HEK293 (cell line): ENCODE results near the gene DERL2.

Experiments used
- ATF2 ChIP-seq: fragments of 450-650 bp; formaldehyde crosslinking; IDR thresholded peaks from 2 replicates; pipeline ENCODE4 v1.5.1; 2016; ENCODE audit warnings: missing biosample characterization, missing genetic modification characterization, low read depth
- BCL11B ChIP-seq: fragments of 450-650 bp; formaldehyde crosslinking; IDR thresholded peaks from 2 replicates; pipeline ENCODE4 v1.5.1; 2016; ENCODE audit warnings: low read depth, missing biosample characterization, missing genetic modification characterization
- EGR2 ChIP-seq: fragments of 450-650 bp; formaldehyde crosslinking; IDR thresholded peaks from 2 replicates; pipeline ENCODE4 v1.5.1; 2016; ENCODE audit warnings: low read depth, missing biosample characterization, missing genetic modification characterization
- GLI4 ChIP-seq: fragments of 450-650 bp; formaldehyde crosslinking; IDR thresholded peaks from 2 replicates; pipeline ENCODE4 v1.5.1; 2016; ENCODE audit warnings: missing biosample characterization, missing genetic modification characterization
- GLIS1 ChIP-seq: fragments of 450-650 bp; formaldehyde crosslinking; IDR thresholded peaks from 2 replicates; pipeline ENCODE4 v1.5.1; 2016; ENCODE audit warnings: missing biosample characterization, missing genetic modification characterization
- GLIS2 ChIP-seq: fragments of 450-650 bp; formaldehyde crosslinking; IDR thresholded peaks from 2 replicates; pipeline ENCODE4 v1.5.1; 2016; ENCODE audit warnings: missing biosample characterization, missing genetic modification characterization
- KLF7 ChIP-seq: fragments of 450-650 bp; formaldehyde crosslinking; IDR thresholded peaks from 2 replicates; pipeline ENCODE4 v1.5.1; 2016; ENCODE audit warnings: missing biosample characterization, missing genetic modification characterization, borderline replicate concordance
- MZF1 ChIP-seq: fragments of 450-650 bp; formaldehyde crosslinking; IDR thresholded peaks from 2 replicates; pipeline ENCODE4 v1.5.1; 2017; ENCODE audit warnings: missing biosample characterization, missing genetic modification characterization, borderline replicate concordance
- PATZ1 ChIP-seq: fragments of 450-650 bp; formaldehyde crosslinking; IDR thresholded peaks from 2 replicates; pipeline ENCODE4 v1.5.1; 2016; ENCODE audit warnings: missing biosample characterization, missing genetic modification characterization
- PRDM6 ChIP-seq: fragments of 450-650 bp; formaldehyde crosslinking; IDR thresholded peaks from 2 replicates; pipeline ENCODE4 v1.5.1; 2017; ENCODE audit warnings: missing biosample characterization, missing genetic modification characterization
- SETDB1 ChIP-seq: IDR thresholded peaks from one replicate; pipeline ENCODE4 v1.6.1; 2017; ENCODE audit warnings: mild to moderate bottlenecking, low read length, moderate library complexity, mixed read lengths; ENCODE audit not compliant: insufficient read length
- SP2 ChIP-seq: fragments of 450-650 bp; formaldehyde crosslinking; IDR thresholded peaks from 2 replicates; pipeline ENCODE4 v1.5.1; 2016; ENCODE audit warnings: missing biosample characterization, missing genetic modification characterization
- ZFHX2 ChIP-seq: fragments of 450-650 bp; formaldehyde crosslinking; conservative IDR thresholded peaks from 2 replicates; pipeline ENCODE4 v1.5.1; 2016; ENCODE audit warnings: missing biosample characterization, missing genetic modification characterization
- ZFP37 ChIP-seq: fragments of 450-650 bp; formaldehyde crosslinking; IDR thresholded peaks from 2 replicates; pipeline ENCODE4 v1.5.1; 2016; ENCODE audit warnings: missing biosample characterization, missing genetic modification characterization
- ZNF10 ChIP-seq: fragments of 450-650 bp; formaldehyde crosslinking; IDR thresholded peaks from 2 replicates; pipeline ENCODE4 v1.5.1; 2017; ENCODE audit warnings: missing biosample characterization, missing genetic modification characterization
- ZNF16 ChIP-seq: fragments of 450-650 bp; formaldehyde crosslinking; IDR thresholded peaks from 2 replicates; pipeline ENCODE4 v1.5.1; 2016; ENCODE audit warnings: low read depth, missing biosample characterization, missing genetic modification characterization
- ZNF18 ChIP-seq: fragments of 450-650 bp; formaldehyde crosslinking; IDR thresholded peaks from 2 replicates; pipeline ENCODE4 v1.5.1; 2016; ENCODE audit warnings: missing biosample characterization, missing genetic modification characterization
- ZNF184 ChIP-seq: fragments of 450-650 bp; IDR thresholded peaks from 2 replicates; pipeline ENCODE4 v1.5.1; 2018; ENCODE audit warnings: missing biosample characterization, mild to moderate bottlenecking, missing genetic modification characterization
- ZNF214 ChIP-seq: fragments of 450-650 bp; formaldehyde crosslinking; IDR thresholded peaks from 2 replicates; pipeline ENCODE4 v1.5.1; 2017; ENCODE audit warnings: missing biosample characterization, mild to moderate bottlenecking, missing genetic modification characterization, borderline replicate concordance
- ZNF223 ChIP-seq: fragments of 450-650 bp; formaldehyde crosslinking; IDR thresholded peaks from 2 replicates; pipeline ENCODE4 v1.5.1; 2016; ENCODE audit warnings: missing biosample characterization, missing genetic modification characterization
- ZNF302 ChIP-seq: fragments of 450-650 bp; formaldehyde crosslinking; IDR thresholded peaks from 2 replicates; pipeline ENCODE4 v1.5.1; 2016; ENCODE audit warnings: missing biosample characterization, missing genetic modification characterization, low read depth
- ZNF350 ChIP-seq: fragments of 450-650 bp; formaldehyde crosslinking; IDR thresholded peaks from 2 replicates; pipeline ENCODE4 v1.5.0; 2017; ENCODE audit warnings: missing biosample characterization, mild to moderate bottlenecking, missing genetic modification characterization
- ZNF394 ChIP-seq: fragments of 450-650 bp; formaldehyde crosslinking; IDR thresholded peaks from 2 replicates; pipeline ENCODE4 v1.5.1; 2016; ENCODE audit warnings: missing biosample characterization, missing genetic modification characterization, mild to moderate bottlenecking, moderate library complexity, borderline replicate concordance
- ZNF404 ChIP-seq: fragments of 450-650 bp; formaldehyde crosslinking; IDR thresholded peaks from 2 replicates; pipeline ENCODE4 v1.5.1; 2017; ENCODE audit warnings: missing biosample characterization, missing genetic modification characterization
- ZNF513 ChIP-seq: fragments of 450-650 bp; IDR thresholded peaks from 2 replicates; pipeline ENCODE4 v1.5.1; 2018; ENCODE audit warnings: missing biosample characterization, missing genetic modification characterization
- ZNF626 ChIP-seq: fragments of 450-650 bp; sonication (Bioruptor Pico); formaldehyde crosslinking; IDR thresholded peaks from 2 replicates; pipeline ENCODE4 v1.5.1; 2018; ENCODE audit warnings: missing biosample characterization, missing genetic modification characterization, inconsistent platforms
- ZNF654 ChIP-seq: fragments of 450-650 bp; formaldehyde crosslinking; IDR thresholded peaks from 2 replicates; pipeline ENCODE4 v1.5.1; 2016; ENCODE audit warnings: low read depth, missing biosample characterization, missing genetic modification characterization
- ZSCAN18 ChIP-seq: fragments of 450-650 bp; formaldehyde crosslinking; IDR thresholded peaks from 2 replicates; pipeline ENCODE4 v1.5.1; 2016; ENCODE audit warnings: missing biosample characterization, missing genetic modification characterization
- ZXDB ChIP-seq: fragments of 450-650 bp; formaldehyde crosslinking; IDR thresholded peaks from 2 replicates; pipeline ENCODE4 v1.5.1; 2016; ENCODE audit warnings: missing biosample characterization, missing genetic modification characterization

DERL2 gene

GRCh38 chr17:5468075-5468473 is 17.9 kb downstream of the DERL2 start (continued):
- 0 out of 2 replicates have a peak, but pooled peaks have one; percentile 13 for TF ChIP-seq MZF1 (tag by site-specific recombination)
- no peak for TF ChIP-seq ZFP37
- no peak for TF ChIP-seq ZNF184 (tag by site-specific recombination)
- peak; percentile 77 for TF ChIP-seq ZFHX2 (tag by site-specific recombination)
- peak; percentile 8; the same call in 1 of the 2 replicates for TF ChIP-seq PATZ1 (tag by site-specific recombination)
- no peak for TF ChIP-seq GLI4 (tag by site-specific recombination)
- TF ChIP-seq ZNF626 (tag by site-specific recombination): no peak
- no peak for TF ChIP-seq ZXDB (tag by site-specific recombination)
- TF ChIP-seq ZNF302 (tag by site-specific recombination): no peak
- no peak for TF ChIP-seq ATF2 (tag by site-specific recombination)
- no peak for TF ChIP-seq ZNF223 (tag by site-specific recombination)
- TF ChIP-seq ZNF16 (tag by site-specific recombination): no peak
- no peak for TF ChIP-seq ZNF513 (tag by site-specific recombination)
- TF ChIP-seq EGR2 (tag by site-specific recombination): peak; percentile 51; the same call in 1 of the 2 replicates
- no peak for TF ChIP-seq ZNF654 (tag by site-specific recombination)
- no peak for TF ChIP-seq ZNF404
- no peak for TF ChIP-seq ZSCAN18 (tag by site-specific recombination)
- TF ChIP-seq KLF7 (tag by site-specific recombination): no peak
- TF ChIP-seq BCL11B (tag by site-specific recombination): 0 out of 2 replicates have a peak, but pooled peaks have one; percentile 12
- no peak for TF ChIP-seq SETDB1
- no peak for TF ChIP-seq ZNF18
- TF ChIP-seq ZNF350 (tag by site-specific recombination): no peak
- peak; percentile 91 for TF ChIP-seq GLIS1 (tag by site-specific recombination)
- peak; percentile 46 for TF ChIP-seq GLIS2 (tag by site-specific recombination)
- no peak for TF ChIP-seq PRDM6 (tag by site-specific recombination)
- no peak for TF ChIP-seq ZNF10 (tag by site-specific recombination)
- no peak for TF ChIP-seq ZNF214
- TF ChIP-seq ZNF394 (tag by site-specific recombination): no peak
- TF ChIP-seq SP2 (tag by site-specific recombination): peak; percentile 0; the same call in 1 of the 2 replicates
